Measurements from ENCODE around the gene KCNA10.

The KCNA10 gene

GRCh38 chr1:110476028-110476765, 42.8 kb downstream of the KCNA10 start:
- no peak for DNase-seq

- no peak for DNase-seq
These were observed 43.5 kb downstream of the KCNA10 start for GRCh38 chr1:110475362-110476027.

GRCh38 chr1:110474444-110474843, 44.5 kb downstream of the KCNA10 start:
- DNase-seq, result no peak

GRCh38 chr1:110472546-110472945, 46.4 kb downstream of the KCNA10 start:
- DNase-seq, result no peak

- DNase-seq, result no peak
These were observed 47.8 kb downstream of the KCNA10 start for GRCh38 chr1:110471131-110471530.
